A673 (cell line): Measurements from ENCODE around the gene FAM180A. TPM values are rescaled to one million over a fixed set of nuclear protein-coding genes. Genes with fewer than 3 reads are reported as not detected.
A peak's percentile ranks its signal among the peaks of the same experiment; 100 is the strongest.

Source experiments
- BruUV-seq: library from RNA; stranded (reverse); fragments of 400-500 nt; replicated peaks from 2 replicates; lab custom pipeline; 2021; lab: Mats Ljungman, UMichigan
- CTCF ChIA-PET: fragments of 300-600 bp; sonication (Branson Sonifier 250); formaldehyde crosslinking; loops from one replicate; lab custom pipeline; 2022; ENCODE audit warnings: antibody characterized with exemption; lab: Charles Lee
- POLR2A ChIA-PET: fragments of 300-600 bp; sonication (Branson Sonifier 250); formaldehyde crosslinking; loops from one replicate; lab custom pipeline; 2022; ENCODE audit warnings: antibody characterized with exemption; ENCODE audit not compliant: low non-redundant PET; lab: Charles Lee
- DNase-seq: peaks from one replicate; pipeline ENCODE4 v3.0.0-alpha.2; 2015; ENCODE audit warnings: low spot score
- H3K27ac ChIP-seq: fragments of 200-600 bp; sonication (generic); 2 replicates; pipeline ENCODE4 v1.5.1; 2016; ENCODE audit warnings: mixed run types, low read depth, mild to moderate bottlenecking, mixed read lengths, antibody characterized with exemption, low read length; ENCODE audit not compliant: poor library complexity, severe bottlenecking
- H3K27me3 ChIP-seq: fragments of 200-600 bp; sonication (generic); replicated peaks from 2 replicates; pipeline ENCODE4 v1.6.1; 2017; ENCODE audit warnings: mixed run types, low read depth, mild to moderate bottlenecking, mixed read lengths, antibody characterized with exemption, low read length; ENCODE audit not compliant: insufficient read depth, poor library complexity
- H3K36me3 ChIP-seq: fragments of 200-600 bp; sonication (generic); 2 replicates; pipeline ENCODE4 v1.6.1; 2016; ENCODE audit warnings: mixed run types, mild to moderate bottlenecking, mixed read lengths, antibody characterized with exemption, low read length; ENCODE audit not compliant: insufficient read depth, poor library complexity, severe bottlenecking
- H3K4me1 ChIP-seq: fragments of 200-600 bp; sonication (generic); 2 replicates; pipeline ENCODE4 v1.6.1; 2017; ENCODE audit warnings: mixed run types, mild to moderate bottlenecking, mixed read lengths, antibody characterized with exemption, low read length; ENCODE audit not compliant: insufficient read depth, poor library complexity, severe bottlenecking
- H3K4me3 ChIP-seq: fragments of 200-600 bp; sonication (generic); 2 replicates; pipeline ENCODE4 v1.5.1; 2016; ENCODE audit warnings: low read depth, mixed run types, mild to moderate bottlenecking, mixed read lengths, low read length; ENCODE audit not compliant: poor library complexity, severe bottlenecking
- H3K9me3 ChIP-seq: fragments of 200-600 bp; sonication (generic); 2 replicates; pipeline ENCODE4 v1.6.1; 2016; ENCODE audit warnings: mixed run types, low read depth, mild to moderate bottlenecking, mixed read lengths, antibody characterized with exemption, low read length; ENCODE audit not compliant: poor library complexity, severe bottlenecking
- CTCF ChIP-seq: fragments of 300-800, 200-600 bp; sonication (generic); conservative IDR thresholded peaks from 2 replicates; pipeline ENCODE4 v1.5.1; 2017; ENCODE audit warnings: low read depth, mild to moderate bottlenecking, antibody characterized with exemption, low read length, moderate library complexity, mixed read lengths
- EZH2 ChIP-seq: fragments of 200-600 bp; sonication (generic); IDR thresholded peaks from 2 replicates; pipeline ENCODE4 v1.6.1; 2017; ENCODE audit warnings: borderline replicate concordance, low read depth, mild to moderate bottlenecking, mixed read lengths, antibody characterized with exemption, low read length; ENCODE audit not compliant: poor library complexity, severe bottlenecking
- intact Hi-C: fragments of 100-400 bp; cut with micrococcal nuclease; formaldehyde crosslinking; loops from one replicate; pipeline ENCODE4 v1.10.0; 2022; ENCODE audit not compliant: unreplicated experiment
- total RNA-seq: library from RNA; stranded (reverse); gene quantifications from 2 replicates; pipeline ENCODE4 v1.2.3, GENCODE V29; 2021

Gene FAM180A
- total RNA-seq, 1 experiment from 2014 or later, result not detected

GRCh38 chr7:135789431-135789830, 40.8 kb upstream of the FAM180A start:
- TF ChIP-seq EZH2 (no peak), CTCF (no peak)
- Histone ChIP-seq H3K9me3 (no peaks in the 10 kb centered on the region), H3K4me3 (no peak overlapping the region), H3K27ac (no peak overlapping the region), H3K36me3 (no peaks in the 10 kb centered on the region), H3K27me3 (peaks cover 7% of the 10 kb centered on the region), H3K4me1 (no peaks in the 10 kb centered on the region)
- no peak for DNase-seq
- ChIA-PET POLR2A (no interaction called here), CTCF (no interaction called here)
- intact Hi-C loops, result no loop called here
- BruUV-seq, result no TSS peak

- Histone ChIP-seq H3K9me3 (no peaks in the 10 kb centered on the region), H3K4me3 (no peak overlapping the region), H3K27ac (no peak overlapping the region), H3K36me3 (no peaks in the 10 kb centered on the region), H3K27me3 (peaks cover 7% of the 10 kb centered on the region), H3K4me1 (no peaks in the 10 kb centered on the region)
- intact Hi-C loops, result no loop called here
- DNase-seq, result peak; percentile 12
- ChIA-PET CTCF (no interaction called here), POLR2A (no interaction called here)
- TF ChIP-seq CTCF (no peak), EZH2 (no peak)
- BruUV-seq, result no TSS peak
Observed at GRCh38 chr7:135786911-135787310, 38.3 kb upstream of the FAM180A start.

- Histone ChIP-seq H3K9me3 (no peaks in the 10 kb centered on the region), H3K4me1 (no peaks in the 10 kb centered on the region), H3K36me3 (no peaks in the 10 kb centered on the region), H3K27me3 (peaks cover 7% of the 10 kb centered on the region), H3K27ac (no peak overlapping the region), H3K4me3 (no peak overlapping the region)
- no peak for TF ChIP-seq EZH2
- no peak for TF ChIP-seq CTCF
- no peak for DNase-seq
- CTCF ChIA-PET, result no interaction called here
- intact Hi-C loops, result no loop called here
- POLR2A ChIA-PET, result no interaction called here
- no TSS peak for BruUV-seq
Observed at GRCh38 chr7:135785065-135785464, 36.5 kb upstream of the FAM180A start.
